Measurements from ENCODE around the gene VIL1.

The VIL1 gene

GRCh38 chr2:218446547-218446946, 27.6 kb downstream of the VIL1 start:
- DNase-seq: no peak

DNA sequence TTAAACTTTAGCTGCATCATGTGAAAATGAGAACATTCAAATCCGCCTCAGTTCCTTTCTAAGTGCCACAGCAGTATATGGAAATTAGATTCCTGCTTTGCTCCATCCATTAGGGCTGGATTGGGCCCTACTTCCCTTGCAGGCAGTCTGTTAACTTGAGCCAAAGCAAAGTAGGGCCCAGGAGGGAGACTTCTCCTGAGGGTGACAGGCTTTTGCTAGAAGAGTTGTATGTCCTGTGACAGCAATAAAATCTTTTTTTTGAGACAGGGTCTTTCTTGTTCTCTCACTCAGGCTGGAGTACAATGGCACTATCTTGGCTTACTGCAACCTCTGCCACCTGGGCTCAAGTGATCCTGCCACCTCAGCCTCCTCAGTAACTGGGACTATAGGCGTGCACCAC, 28.1 kb downstream of the VIL1 start:
- no peak for DNase-seq

GRCh38 chr2:218448934-218449333, 30.0 kb downstream of the VIL1 start:
- no peak for DNase-seq

GRCh38 chr2:218452079-218452478, 33.2 kb downstream of the VIL1 start:
- no peak for DNase-seq

GRCh38 chr2:218456849-218457248, 37.9 kb downstream of the VIL1 start:
- DNase-seq: no peak

DNA sequence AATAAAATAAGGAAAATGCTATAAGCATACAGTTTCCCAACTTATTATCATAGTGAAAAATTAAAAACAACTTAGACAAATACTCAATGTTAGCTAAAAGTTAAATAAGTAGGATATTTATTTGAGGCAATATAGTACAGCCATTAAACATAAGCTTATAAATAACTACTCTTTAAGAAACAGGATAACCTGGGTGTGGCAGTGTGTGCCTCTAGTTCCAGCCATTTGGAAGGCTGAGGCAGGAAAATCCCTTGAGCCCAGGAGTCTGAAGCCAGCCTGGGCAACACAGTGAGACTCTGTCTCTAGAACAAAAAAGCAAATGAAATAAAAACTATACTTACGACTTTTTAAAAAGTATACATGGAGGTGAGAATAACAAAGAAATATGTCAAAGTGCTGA, 39.7 kb downstream of the VIL1 start:
- no peak for DNase-seq

DNA sequence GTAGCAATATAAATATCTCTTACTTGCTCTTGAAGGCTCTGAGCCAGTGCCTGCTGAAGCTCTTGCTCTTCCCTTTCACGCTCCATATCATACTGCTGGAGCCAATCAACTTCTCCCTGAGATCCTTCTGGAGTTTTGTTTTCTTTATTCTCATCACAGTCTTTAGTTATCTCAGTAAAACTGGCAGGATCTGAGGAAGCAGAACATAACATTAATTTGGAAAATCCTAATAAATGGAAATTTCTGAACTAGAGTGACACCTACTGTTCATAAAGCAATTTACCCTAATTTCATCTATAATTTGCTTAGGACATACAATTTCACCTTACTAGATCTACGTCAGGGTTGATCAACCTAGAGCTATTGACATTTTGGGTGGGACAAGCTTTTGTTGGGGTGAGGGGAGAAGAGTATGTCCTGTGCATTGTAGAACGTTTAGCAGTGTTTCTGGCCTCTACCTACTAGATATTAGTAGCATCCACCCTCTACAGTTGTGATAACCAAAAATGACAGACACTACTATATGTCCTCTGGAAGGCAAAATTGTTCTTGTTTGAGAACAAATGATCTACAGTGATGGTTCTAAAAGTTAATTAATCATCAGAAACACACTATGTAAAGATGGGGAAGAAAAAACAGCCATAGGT, 47.2 kb downstream of the VIL1 start:
- no peak for DNase-seq

- DNase-seq: no peak
These were observed 51.5 kb downstream of the VIL1 start for GRCh38 chr2:218470448-218470847.

GRCh38 chr2:218471036-218471435, 52.1 kb downstream of the VIL1 start:
- DNase-seq: no peak

- DNase-seq: no peak
These were observed 53.1 kb downstream of the VIL1 start for GRCh38 chr2:218471982-218472381.

- DNase-seq: no peak
These were observed 54.1 kb downstream of the VIL1 start for GRCh38 chr2:218472988-218473387.

DNA sequence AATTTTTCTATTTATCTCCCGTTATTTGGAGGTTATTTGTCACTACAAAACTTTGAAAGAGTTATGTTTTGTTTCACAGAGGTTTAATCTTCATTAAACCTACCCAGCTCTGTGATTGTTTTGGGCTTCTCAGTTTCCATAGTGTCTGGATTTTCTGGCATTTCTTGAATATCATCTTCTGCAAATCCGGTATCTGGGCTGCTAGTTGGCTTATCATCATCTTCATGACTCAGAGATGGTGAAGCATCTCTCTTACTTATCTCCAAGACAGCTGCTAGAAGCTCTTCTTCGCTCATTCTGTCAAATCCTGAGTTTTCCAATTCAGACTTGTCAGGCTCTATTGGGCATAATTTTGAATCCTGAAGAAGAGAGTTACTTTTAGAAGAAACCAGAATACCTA, 55.6 kb downstream of the VIL1 start:
- DNase-seq: no peak

GRCh38 chr2:218476676-218477075, 57.8 kb downstream of the VIL1 start:
- DNase-seq: no peak

DNA sequence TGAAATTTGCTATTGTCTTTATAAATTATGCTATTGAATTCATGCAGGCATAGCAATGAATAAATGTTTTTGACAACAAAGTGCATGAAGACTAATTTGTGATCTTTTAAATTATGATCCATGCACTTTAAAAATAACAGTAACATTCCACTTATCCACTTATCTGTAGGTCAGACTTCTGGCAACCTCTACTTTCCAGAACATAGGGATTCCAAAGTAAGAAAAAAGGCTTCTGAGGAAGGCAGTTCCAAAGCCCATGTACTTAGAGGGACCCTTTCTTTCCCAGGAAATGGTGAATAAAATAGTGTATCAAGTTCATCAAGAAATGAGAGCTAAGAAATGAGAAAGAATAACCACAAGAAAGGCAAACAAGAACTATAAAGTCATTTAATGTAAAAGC, 58.3 kb downstream of the VIL1 start:
- DNase-seq: no peak

DNA sequence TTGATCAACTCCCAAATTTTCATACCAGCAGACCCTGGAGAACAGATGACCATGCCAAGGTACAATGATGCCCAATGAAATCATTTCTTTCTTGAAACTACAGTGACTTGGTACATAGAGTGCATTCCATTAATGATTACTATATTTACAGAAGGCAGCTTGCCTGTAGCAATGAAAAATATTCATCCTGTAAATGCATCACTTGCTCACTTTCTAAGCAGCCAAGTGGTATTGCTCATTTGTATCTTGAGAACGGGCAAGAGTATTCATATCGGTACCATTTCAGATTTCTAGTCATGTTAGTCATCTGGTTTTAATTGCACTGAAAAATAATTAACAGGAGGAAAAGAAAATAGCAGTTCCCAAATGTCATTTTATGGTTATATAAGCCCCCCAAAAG, 59.6 kb downstream of the VIL1 start:
- DNase-seq: no peak

- DNase-seq: no peak
These were observed 60.7 kb downstream of the VIL1 start for GRCh38 chr2:218479595-218479994.

DNA sequence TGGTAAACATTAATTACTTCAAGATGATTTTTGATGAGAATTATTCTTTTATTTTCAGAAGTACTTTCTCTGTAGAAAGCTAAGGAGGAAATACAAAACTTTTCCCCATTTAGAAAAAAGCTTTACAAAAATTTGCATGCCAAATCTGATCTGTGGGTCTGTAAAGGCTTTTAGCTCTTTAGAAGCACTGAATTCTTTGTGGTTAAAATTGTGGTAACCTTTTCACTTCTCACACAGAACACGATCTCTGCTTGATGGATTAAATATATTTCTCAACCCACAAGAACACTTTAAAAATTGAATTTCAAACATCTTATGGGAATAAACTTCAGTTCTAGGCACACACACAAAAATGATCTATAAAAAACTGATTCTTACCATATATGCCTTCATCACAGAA, 63.7 kb downstream of the VIL1 start:
- no peak for DNase-seq

GRCh38 chr2:218485986-218486667, 67.2 kb downstream of the VIL1 start:
- DNase-seq: no peak

DNA sequence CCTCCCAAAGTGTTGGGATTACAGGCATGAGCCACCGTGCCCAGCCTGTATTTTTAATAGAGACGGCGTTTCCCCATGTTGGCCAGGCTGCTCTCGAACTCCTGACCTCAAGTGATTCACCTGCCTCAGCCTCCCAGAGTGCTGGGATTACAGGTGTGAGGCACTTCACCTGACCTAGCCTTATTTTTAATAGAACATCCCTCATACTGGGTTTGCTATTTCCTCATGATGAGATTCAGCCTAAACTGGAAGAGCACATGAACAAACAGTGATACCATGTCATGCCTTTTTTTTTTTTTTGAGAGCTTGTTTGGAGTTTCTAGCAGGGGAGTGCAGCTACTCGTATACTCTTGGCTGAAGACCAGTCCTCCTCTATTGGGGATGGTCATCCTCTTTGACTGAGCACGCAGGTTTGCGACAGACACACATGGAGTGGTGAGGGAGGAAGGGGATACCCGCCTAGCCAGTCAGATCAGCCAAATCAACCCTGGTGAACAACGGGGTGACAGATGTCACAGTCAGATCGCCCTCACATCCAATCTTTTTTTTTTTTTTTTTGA, 81.7 kb downstream of the VIL1 start:
- DNase-seq: no peak

GRCh38 chr2:218501665-218502064, 82.7 kb downstream of the VIL1 start:
- no peak for DNase-seq

Data from DMS 273 treated with DMSO at 0.1 percent for 48 hours (cell line).